HCT116 (cell line): ENCODE measurements around the gene SLC2A5. TPM values are rescaled to one million over a fixed set of nuclear protein-coding genes. Genes with fewer than 3 reads are reported as not detected.

Experiments used
- ATAC-seq: fragments of 200-7000 bp; cut with Tn5 transposase; 2 replicates; pipeline ENCODE4 v1.9.1; 2020; ENCODE audit warnings: mild to moderate bottlenecking, moderate library complexity
- BruUV-seq: library from RNA; stranded (reverse); fragments of 400-500 nt; replicated peaks from 2 replicates; lab custom pipeline; 2021; lab: Mats Ljungman, UMichigan
- CTCF ChIA-PET: fragments of 300-600 bp; sonication (Branson Sonifier 250); formaldehyde crosslinking; loops from one replicate; lab custom pipeline; 2021; ENCODE audit warnings: antibody characterized with exemption; lab: Charles Lee
- POLR2A ChIA-PET: fragments of 300-600, 350-600 bp; sonication (Branson Sonifier 250); formaldehyde crosslinking; loops from one replicate; lab custom pipeline; 2021; ENCODE audit warnings: antibody characterized with exemption; lab: Charles Lee
- RAD21 ChIA-PET, 2 experiments: fragments of 300-600 bp; sonication (Branson Sonifier 250); formaldehyde crosslinking; loops; one replicate each; lab custom pipeline; 2023; ENCODE audit warnings: low total read pairs in 2 of 2; ENCODE audit not compliant: uncharacterized antibody in 2 of 2, unreplicated experiment in 2 of 2, low non-redundant PET in 1 of 2; lab: Charles Lee
- DNase-seq: peaks from one replicate; pipeline ENCODE4 v3.0.0-alpha.2; 2010; ENCODE audit warnings: low read depth, low spot score
- H2AFZ ChIP-seq: fragments of 200-600 bp; shearing (Covaris generic), sonication (generic); 2 replicates; pipeline ENCODE4 v1.6.1; 2017; ENCODE audit warnings: low read depth, mixed run types, mixed read lengths, antibody characterized with exemption, low read length; ENCODE audit not compliant: poor library complexity, severe bottlenecking
- H3K27ac ChIP-seq: 2 replicates; pipeline ENCODE4 v1.5.1; 2012; ENCODE audit warnings: low read depth, low read length
- H3K27me3 ChIP-seq: fragments of 200-600 bp; sonication (generic); 2 replicates; pipeline ENCODE4 v1.6.1; 2016; ENCODE audit warnings: mixed run types, low read length, mixed read lengths; ENCODE audit not compliant: insufficient read depth
- H3K36me3 ChIP-seq, 2 experiments: fragments of 200-500 bp in 1 of 2; fragments of 200-600 bp in 1 of 2; sonication (Bioruptor generic) in 1 of 2; sonication (generic) in 1 of 2; 2 replicates each; pipeline versions ENCODE4 v1.5.1 to v1.6.1; 2014 to 2016; ENCODE audit warnings: low read length in 2 of 2, inconsistent platforms in 1 of 2, mixed read lengths in 1 of 2, mixed run types in 1 of 2; ENCODE audit not compliant: insufficient read depth in 2 of 2, control insufficient read depth in 1 of 2
- H3K4me1 ChIP-seq, 2 experiments: fragments of 200-600 bp in 1 of 2; sonication (generic) in 1 of 2; 2 replicates each; pipeline versions ENCODE4 v1.5.1 to v1.6.1; 2012 to 2017; ENCODE audit warnings: low read length in 2 of 2, inconsistent platforms in 1 of 2, mild to moderate bottlenecking in 1 of 2, mixed read lengths in 1 of 2, mixed run types in 1 of 2, moderate library complexity in 1 of 2; ENCODE audit not compliant: insufficient read depth in 2 of 2, control insufficient read depth in 1 of 2
- H3K4me2 ChIP-seq: fragments of 200-600 bp; sonication (generic); 2 replicates; pipeline ENCODE4 v1.6.1; 2017; ENCODE audit warnings: mixed run types, low read length, mixed read lengths
- H3K4me3 ChIP-seq, 2 experiments: fragments of 200-600 bp in 1 of 2; sonication (generic) in 1 of 2; replicated peaks in 1 of 2; 2 replicates each; pipeline ENCODE4 v1.5.1; 2011 to 2016; ENCODE audit warnings: low read length in 2 of 2, control low read depth in 1 of 2, low read depth in 1 of 2, mild to moderate bottlenecking in 1 of 2, mixed read lengths in 1 of 2, mixed run types in 1 of 2
- H3K79me2 ChIP-seq: fragments of 200-600 bp; sonication (generic); 2 replicates; pipeline ENCODE4 v1.6.1; 2017; ENCODE audit warnings: mild to moderate bottlenecking, mixed run types, low read length, moderate library complexity, mixed read lengths; ENCODE audit not compliant: insufficient read depth
- H3K9ac ChIP-seq: fragments of 200-600 bp; sonication (generic); 2 replicates; pipeline ENCODE4 v1.6.1; 2016; ENCODE audit warnings: low read length, mixed read lengths
- H3K9me2 ChIP-seq: fragments of 200-600 bp; sonication (generic), shearing (Covaris generic); 2 replicates; pipeline ENCODE4 v1.6.1; 2017; ENCODE audit warnings: mixed run types, mild to moderate bottlenecking, moderate library complexity; ENCODE audit not compliant: insufficient read depth
- H3K9me3 ChIP-seq, 2 experiments: fragments of 200-500 bp in 1 of 2; fragments of 200-600 bp in 1 of 2; sonication (Bioruptor generic) in 1 of 2; sonication (generic) in 1 of 2; 2 replicates each; pipeline ENCODE4 v1.6.1; 2014 to 2017; ENCODE audit warnings: low read length in 2 of 2, mixed read lengths in 2 of 2, inconsistent platforms in 1 of 2, low read depth in 1 of 2, mild to moderate bottlenecking in 1 of 2, mixed run types in 1 of 2, moderate library complexity in 1 of 2; ENCODE audit not compliant: control insufficient read depth in 1 of 2, insufficient read depth in 1 of 2
- H4K20me1 ChIP-seq: fragments of 200-600 bp; sonication (generic), shearing (Covaris generic); 2 replicates; pipeline ENCODE4 v1.6.1; 2017; ENCODE audit warnings: mixed run types, mild to moderate bottlenecking, moderate library complexity; ENCODE audit not compliant: insufficient read depth
- ATF3 ChIP-seq: IDR thresholded peaks from 2 replicates; pipeline ENCODE4 v1.6.1; 2012
- CBX3 ChIP-seq: IDR thresholded peaks from 2 replicates; pipeline ENCODE4 v1.6.1; 2012; ENCODE audit warnings: low read depth
- CEBPB ChIP-seq: IDR thresholded peaks from 2 replicates; pipeline ENCODE4 v1.6.1; 2012; ENCODE audit warnings: low read depth
- CTCF ChIP-seq, 3 experiments: fragments of 200-600 bp in 1 of 3; sonication (generic) in 1 of 3; IDR thresholded peaks in 2 of 3; conservative IDR thresholded peaks in 1 of 3; 2 replicates each; pipeline ENCODE4 v1.5.1; 2012 to 2017; ENCODE audit warnings: low read depth in 2 of 3, low read length in 2 of 3, antibody characterized with exemption in 1 of 3, borderline replicate concordance in 1 of 3, control low read depth in 1 of 3, mild to moderate bottlenecking in 1 of 3, mixed read lengths in 1 of 3, mixed run types in 1 of 3, moderate library complexity in 1 of 3; ENCODE audit not compliant: insufficient read depth in 1 of 3
- EGR1 ChIP-seq: IDR thresholded peaks from 2 replicates; pipeline ENCODE4 v1.6.1; 2012; ENCODE audit warnings: low read depth
- ELF1 ChIP-seq: IDR thresholded peaks from 2 replicates; pipeline ENCODE4 v1.6.1; 2012; ENCODE audit warnings: low read depth, borderline replicate concordance
- EZH2 ChIP-seq: fragments of 200-600 bp; sonication (generic); IDR thresholded peaks from 2 replicates; pipeline ENCODE4 v1.6.1; 2017; ENCODE audit warnings: antibody characterized with exemption, mixed run types
- EZH2phosphoT487 ChIP-seq: fragments of 200-600 bp; IDR thresholded peaks from 2 replicates; pipeline ENCODE4 v1.6.1; 2018; ENCODE audit warnings: antibody characterized with exemption, borderline replicate concordance
- JUND ChIP-seq: IDR thresholded peaks from 2 replicates; pipeline ENCODE4 v1.6.1; 2012
- POLR2A ChIP-seq: IDR thresholded peaks from 2 replicates; pipeline ENCODE4 v1.7.0; 2011; ENCODE audit warnings: borderline replicate concordance; ENCODE audit not compliant: insufficient read depth, insufficient read length; ENCODE audit errors: extremely low read depth
- RAD21 ChIP-seq: IDR thresholded peaks from 2 replicates; pipeline ENCODE4 v1.6.1; 2012; ENCODE audit warnings: low read depth, mild to moderate bottlenecking
- SIN3A ChIP-seq: IDR thresholded peaks from 2 replicates; pipeline ENCODE4 v1.6.1; 2012; ENCODE audit warnings: low read depth
- SP1 ChIP-seq: IDR thresholded peaks from 2 replicates; pipeline ENCODE4 v1.6.1; 2012; ENCODE audit warnings: low read depth
- SRF ChIP-seq: IDR thresholded peaks from 2 replicates; pipeline ENCODE4 v1.6.1; 2012; ENCODE audit warnings: low read depth
- TCF7L2 ChIP-seq: IDR thresholded peaks from 2 replicates; pipeline ENCODE4 v1.7.0; 2011; ENCODE audit warnings: borderline replicate concordance, inconsistent platforms; ENCODE audit not compliant: insufficient read depth, insufficient read length; ENCODE audit errors: extremely low read depth
- YY1 ChIP-seq: IDR thresholded peaks from 2 replicates; pipeline ENCODE4 v1.6.1; 2011; ENCODE audit warnings: low read length, low read depth, moderate library complexity, mild to moderate bottlenecking; ENCODE audit not compliant: insufficient replicate concordance; ENCODE audit errors: extremely low read depth
- ZBTB33 ChIP-seq: IDR thresholded peaks from 2 replicates; pipeline ENCODE4 v1.6.1; 2011; ENCODE audit warnings: mild to moderate bottlenecking, low read length, moderate library complexity; ENCODE audit not compliant: insufficient replicate concordance; ENCODE audit errors: extremely low read depth
- ZFX ChIP-seq: fragments of 450-650 bp; IDR thresholded peaks from 2 replicates; pipeline ENCODE4 v1.6.1; 2017
- ZNF274 ChIP-seq: fragments of 200-500 bp; sonication (Bioruptor generic); IDR thresholded peaks from 2 replicates; pipeline ENCODE4 v1.6.1; 2014; ENCODE audit warnings: mild to moderate bottlenecking, low read depth, low read length, inconsistent platforms
- intact Hi-C: fragments of 100-400 bp; cut with micrococcal nuclease; formaldehyde crosslinking; loops from 2 replicates; pipeline ENCODE4 v1.10.0; 2022
- total RNA-seq: library from RNA; stranded (reverse); gene quantifications from one replicate; pipeline ENCODE4 v1.2.1, GENCODE V29; 2021; ENCODE audit not compliant: unreplicated experiment
- TF ChIP-seq, protein P1 (sequence below): IDR thresholded peaks from 2 replicates; pipeline ENCODE4 v1.6.1; 2012

Gene SLC2A5
- total RNA-seq, 1 experiment from 2014 or later: not detected

GRCh38 chr1:9101510-9102146, 32.2 kb upstream of the SLC2A5 start (continued):
- no peak for TF ChIP-seq EGR1
- no peak for TF ChIP-seq POLR2A
- TF ChIP-seq ATF3: no peak

DNA sequence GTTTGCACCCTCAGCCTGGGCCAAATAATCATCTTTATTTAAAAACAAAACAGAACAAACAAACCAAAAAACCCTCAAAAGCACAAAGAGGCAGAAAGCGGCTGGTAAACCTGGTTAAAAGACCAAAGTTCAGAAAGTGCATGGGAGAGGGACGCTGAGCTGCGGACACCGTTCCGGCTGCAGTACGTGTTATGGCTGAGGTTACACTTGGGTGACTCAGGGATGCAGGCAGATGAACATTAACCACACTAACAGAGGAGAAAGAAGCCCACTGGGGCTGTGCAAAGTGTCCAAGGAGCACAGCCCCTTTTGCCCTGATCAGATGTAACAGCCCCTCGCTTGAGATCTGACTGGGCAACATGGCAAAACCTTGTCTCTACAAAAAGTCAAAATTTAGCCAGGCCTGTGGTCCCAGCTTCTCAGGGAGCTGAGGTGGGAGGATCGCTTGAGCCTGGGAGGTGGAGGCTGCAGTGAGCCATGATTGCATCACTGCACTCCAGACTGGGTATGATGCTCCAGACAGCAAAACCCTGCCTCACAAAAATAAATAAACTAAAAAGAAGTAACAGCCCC, 31.1 kb upstream of the SLC2A5 start:
- POLR2A ChIA-PET: interaction anchor here (1.5 kb wide), 1 partner anchor 91 kb away, joined by 7 read pairs; no protein-coding TSS in a partner anchor
- DNase-seq (no peak), ATAC-seq (no peak)
- Histone ChIP-seq H3K36me3 (peaks cover 0 to 3% of the 10 kb centered on the region in 2 experiments; a peak in 2 of 4 replicates), H3K4me2 (no peak overlapping the region), H3K9me2 (no peaks in the 10 kb centered on the region), H2AFZ (no peak overlapping the region), H3K27me3 (no peaks in the 10 kb centered on the region), H3K4me1 (no peaks in the 10 kb centered on the region), H4K20me1 (no peaks in the 10 kb centered on the region), H3K27ac (no peak overlapping the region), H3K4me3 (no peak overlapping the region), H3K9ac (no peak overlapping the region), H3K9me3 (no peaks in the 10 kb centered on the region), H3K79me2 (no peaks in the 10 kb centered on the region)
- no peak for TF ChIP-seq TCF7L2
- no peak for TF ChIP-seq JUND
- TF ChIP-seq ZBTB33: no peak
- TF ChIP-seq, protein P1, sequence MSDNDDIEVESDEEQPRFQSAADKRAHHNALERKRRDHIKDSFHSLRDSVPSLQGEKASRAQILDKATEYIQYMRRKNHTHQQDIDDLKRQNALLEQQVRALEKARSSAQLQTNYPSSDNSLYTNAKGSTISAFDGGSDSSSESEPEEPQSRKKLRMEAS: no peak
- no peak for TF ChIP-seq SP1
- TF ChIP-seq YY1: no peak
- TF ChIP-seq EZH2phosphoT487: no peak
- no peak for TF ChIP-seq SIN3A
- TF ChIP-seq CBX3: no peak
- no peak for TF ChIP-seq EZH2
- TF ChIP-seq ZFX: no peak
- no peak for TF ChIP-seq SRF
- no peak for TF ChIP-seq CEBPB
- no peak for TF ChIP-seq RAD21
- no peak for TF ChIP-seq ZNF274
- TF ChIP-seq CTCF (IDR thresholded peaks at IDR 0.05 in 2 of 3, conservative IDR thresholded peaks at IDR 0.05 in 1 of 3; ENCODE audit: borderline replicate concordance in 1 of 3, insufficient read depth in 1 of 3, low read depth in 2 of 3, low read length in 2 of 3): no peak
- TF ChIP-seq ATF3: no peak
- no peak for TF ChIP-seq ELF1
- intact Hi-C loops: loop anchor here (1.0 to 5.0 kb wide), 2 partner anchors 88 to 182 kb away; no protein-coding TSS in a partner anchor
- CTCF ChIA-PET: interaction anchor here (1.4 to 2.2 kb wide), 4 partner anchors 91 to 182 kb away, joined by 4 to 10 read pairs (median 6); no protein-coding TSS in a partner anchor
- RAD21 ChIA-PET: no interaction called here
- no TSS peak for BruUV-seq
